ENCODE results near the gene SLC46A3. TPM values are rescaled to one million over a fixed set of nuclear protein-coding genes. Genes with fewer than 3 reads are reported as not detected.

Gene SLC46A3
- total RNA-seq, 1 donor from 2014 or later = 11.8 TPM

GRCh38 chr13:28750187-28751045, 31.6 kb upstream of the SLC46A3 start:
- DNase-seq = no peak
- ChIA-PET CTCF (no interaction called here), POLR2A (no interaction called here)
- no peak for ATAC-seq (ENCODE audit: low read depth)
- Mint-ChIP-seq H3K36me3 (ENCODE audit: low read depth) (no peaks in the 10 kb centered on the region), H3K27ac (no peak overlapping the region), H3K9me3 (no peaks in the 10 kb centered on the region), H3K4me3 (no peak overlapping the region), H3K4me1 (peaks cover 5% of the 10 kb centered on the region), H3K27me3 (peaks cover 12% of the 10 kb centered on the region)
- TF ChIP-seq, protein P1, sequence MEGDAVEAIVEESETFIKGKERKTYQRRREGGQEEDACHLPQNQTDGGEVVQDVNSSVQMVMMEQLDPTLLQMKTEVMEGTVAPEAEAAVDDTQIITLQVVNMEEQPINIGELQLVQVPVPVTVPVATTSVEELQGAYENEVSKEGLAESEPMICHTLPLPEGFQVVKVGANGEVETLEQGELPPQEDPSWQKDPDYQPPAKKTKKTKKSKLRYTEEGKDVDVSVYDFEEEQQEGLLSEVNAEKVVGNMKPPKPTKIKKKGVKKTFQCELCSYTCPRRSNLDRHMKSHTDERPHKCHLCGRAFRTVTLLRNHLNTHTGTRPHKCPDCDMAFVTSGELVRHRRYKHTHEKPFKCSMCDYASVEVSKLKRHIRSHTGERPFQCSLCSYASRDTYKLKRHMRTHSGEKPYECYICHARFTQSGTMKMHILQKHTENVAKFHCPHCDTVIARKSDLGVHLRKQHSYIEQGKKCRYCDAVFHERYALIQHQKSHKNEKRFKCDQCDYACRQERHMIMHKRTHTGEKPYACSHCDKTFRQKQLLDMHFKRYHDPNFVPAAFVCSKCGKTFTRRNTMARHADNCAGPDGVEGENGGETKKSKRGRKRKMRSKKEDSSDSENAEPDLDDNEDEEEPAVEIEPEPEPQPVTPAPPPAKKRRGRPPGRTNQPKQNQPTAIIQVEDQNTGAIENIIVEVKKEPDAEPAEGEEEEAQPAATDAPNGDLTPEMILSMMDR (IDR thresholded peaks at IDR 0.05) = no peak
- intact Hi-C loops (cut with micrococcal nuclease) = no loop called here

DNA sequence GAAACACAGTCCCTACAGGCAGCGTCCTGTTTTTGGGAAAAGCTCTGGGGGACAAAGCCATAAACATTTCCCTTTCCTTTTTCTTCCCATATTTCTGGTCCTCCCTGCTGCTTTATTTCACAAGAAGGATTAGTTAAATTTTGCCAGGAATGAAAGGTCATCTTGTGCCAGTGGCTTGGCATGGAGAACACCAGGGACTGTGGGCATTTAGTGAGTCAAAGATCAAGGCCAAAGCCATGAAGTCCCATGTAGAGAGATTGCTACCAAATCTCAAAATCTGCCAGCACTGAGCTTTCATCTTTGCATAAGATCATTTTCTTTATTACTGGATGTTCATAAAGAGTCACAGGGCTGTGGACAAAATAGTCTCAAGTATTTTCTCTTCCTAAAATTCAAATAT, 29.1 kb upstream of the SLC46A3 start:
- TF ChIP-seq, protein P1 (IDR thresholded peaks at IDR 0.05) = no peak
- peaks cover 12% of the 10 kb centered on the region for H3K27me3 Mint-ChIP-seq
- no peak overlapping the region for H3K27ac Mint-ChIP-seq
- no peak for ATAC-seq (ENCODE audit: low read depth)
- no peaks in the 10 kb centered on the region for H3K4me1 Mint-ChIP-seq
- ChIA-PET POLR2A (no interaction called here), CTCF (no interaction called here)
- no peak overlapping the region for H3K4me3 Mint-ChIP-seq
- no peak for DNase-seq
- no peaks in the 10 kb centered on the region for H3K9me3 Mint-ChIP-seq
- no peaks in the 10 kb centered on the region for H3K36me3 Mint-ChIP-seq (ENCODE audit: low read depth)
- intact Hi-C loops (cut with micrococcal nuclease) = no loop called here

- Mint-ChIP-seq H3K27me3 (peaks cover 12% of the 10 kb centered on the region), H3K4me3 (no peak overlapping the region), H3K36me3 (ENCODE audit: low read depth) (no peaks in the 10 kb centered on the region), H3K4me1 (no peaks in the 10 kb centered on the region), H3K27ac (no peak overlapping the region), H3K9me3 (no peaks in the 10 kb centered on the region)
- TF ChIP-seq, protein P1 (IDR thresholded peaks at IDR 0.05) = no peak
- POLR2A ChIA-PET = no interaction called here
- ATAC-seq (ENCODE audit: low read depth) (no peak), DNase-seq (no peak)
- CTCF ChIA-PET = no interaction called here
- intact Hi-C loops (cut with micrococcal nuclease) = no loop called here
These were observed 27.5 kb upstream of the SLC46A3 start for GRCh38 chr13:28746287-28746612.

DNA sequence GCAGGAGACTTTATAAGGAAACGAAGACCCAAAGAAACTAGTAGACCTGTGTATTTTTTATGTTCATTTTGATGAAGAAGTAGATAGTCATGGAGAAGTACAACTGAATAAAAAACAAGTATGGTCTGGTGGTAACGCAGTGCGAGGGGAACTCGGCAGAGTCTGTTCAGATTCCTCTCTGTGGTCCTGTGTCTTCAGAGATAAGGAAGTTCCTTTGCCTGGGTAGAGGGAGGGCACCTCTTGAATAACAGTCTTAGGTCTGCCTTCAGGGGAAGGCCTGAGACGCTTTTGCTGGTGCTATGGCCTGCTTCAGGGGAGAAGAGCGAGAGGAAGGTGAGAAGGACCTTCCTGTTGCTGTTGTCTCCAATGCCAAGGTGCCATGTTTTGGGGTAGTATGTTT, 25.9 kb upstream of the SLC46A3 start:
- H3K4me1 Mint-ChIP-seq = no peaks in the 10 kb centered on the region
- intact Hi-C loops (cut with micrococcal nuclease) = no loop called here
- ChIA-PET CTCF (no interaction called here), POLR2A (no interaction called here)
- H3K9me3 Mint-ChIP-seq = no peaks in the 10 kb centered on the region
- TF ChIP-seq, protein P1 (IDR thresholded peaks at IDR 0.05) = no peak
- H3K4me3 Mint-ChIP-seq = no peak overlapping the region
- H3K36me3 Mint-ChIP-seq (ENCODE audit: low read depth) = no peaks in the 10 kb centered on the region
- no peak for ATAC-seq (ENCODE audit: low read depth)
- DNase-seq = no peak
- no peak overlapping the region for H3K27ac Mint-ChIP-seq
- H3K27me3 Mint-ChIP-seq = peaks cover 12% of the 10 kb centered on the region

DNA sequence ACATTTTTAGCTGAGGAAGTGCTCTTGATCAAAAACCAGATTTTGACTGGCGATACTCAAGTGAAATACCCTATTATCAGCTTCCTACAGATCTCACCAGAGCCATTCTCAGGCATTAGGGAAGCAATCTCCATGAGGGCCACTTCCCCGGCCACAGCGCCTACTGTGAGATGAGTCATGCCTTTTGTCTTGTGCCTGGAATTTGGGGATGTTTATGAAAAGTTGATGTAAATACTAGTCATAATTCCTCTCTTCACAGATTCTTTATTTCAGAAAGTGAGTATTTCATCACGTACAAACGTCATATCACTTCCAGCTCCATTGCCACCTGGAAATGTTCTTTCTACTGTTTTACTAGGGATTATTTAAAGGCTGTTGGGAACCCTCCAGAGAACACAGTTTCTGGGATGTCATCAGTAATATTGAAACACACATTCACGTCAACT, 25.3 kb upstream of the SLC46A3 start:
- H3K27ac Mint-ChIP-seq = no peak overlapping the region
- H3K4me1 Mint-ChIP-seq = no peaks in the 10 kb centered on the region
- ATAC-seq (ENCODE audit: low read depth) (no peak), DNase-seq (no peak)
- H3K36me3 Mint-ChIP-seq (ENCODE audit: low read depth) = no peaks in the 10 kb centered on the region
- peaks cover 12% of the 10 kb centered on the region for H3K27me3 Mint-ChIP-seq
- CTCF ChIA-PET = no interaction called here
- intact Hi-C loops (cut with micrococcal nuclease) = no loop called here
- H3K9me3 Mint-ChIP-seq = no peaks in the 10 kb centered on the region
- H3K4me3 Mint-ChIP-seq = no peak overlapping the region
- TF ChIP-seq, protein P1 (IDR thresholded peaks at IDR 0.05) = no peak
- POLR2A ChIA-PET = no interaction called here
